ENCODE data around the gene ASCL1.

DNA sequence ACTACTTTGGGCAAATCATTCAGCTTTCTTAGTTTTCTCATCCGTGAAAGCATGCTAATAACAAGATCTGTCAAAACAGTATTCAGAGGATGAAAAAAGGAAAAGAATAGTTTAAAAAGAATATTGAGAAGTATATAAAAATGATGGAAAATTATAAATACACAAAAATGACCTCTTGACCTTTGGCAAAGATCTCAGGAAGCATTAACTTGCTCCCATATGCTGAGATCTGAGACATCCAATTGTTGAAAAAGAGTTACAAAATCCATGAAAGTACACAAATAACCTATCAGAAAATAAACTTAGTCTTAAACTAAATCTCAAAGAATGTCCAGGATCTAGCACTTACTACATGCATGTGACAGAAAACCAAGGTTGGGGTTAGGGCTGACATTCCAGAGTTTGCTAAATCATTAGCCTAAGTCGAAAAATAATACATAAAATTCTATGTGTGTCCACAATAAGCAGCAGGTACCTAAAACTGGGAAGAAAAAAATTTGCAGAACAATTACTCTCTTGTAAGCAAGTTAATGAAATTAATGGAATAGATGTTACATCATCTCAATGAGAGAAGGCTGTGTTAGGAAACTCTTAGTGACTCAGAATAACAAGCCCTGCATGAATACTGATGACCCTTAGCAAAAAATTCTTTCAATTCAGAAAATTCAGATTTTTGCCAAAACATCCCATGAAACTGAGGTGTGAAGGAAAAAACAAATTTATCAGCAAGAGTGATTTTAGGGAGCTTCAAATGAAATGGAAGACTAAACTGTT lies 43.8 kb upstream of the ASCL1 start:
- TF ChIP-seq, protein P1, sequence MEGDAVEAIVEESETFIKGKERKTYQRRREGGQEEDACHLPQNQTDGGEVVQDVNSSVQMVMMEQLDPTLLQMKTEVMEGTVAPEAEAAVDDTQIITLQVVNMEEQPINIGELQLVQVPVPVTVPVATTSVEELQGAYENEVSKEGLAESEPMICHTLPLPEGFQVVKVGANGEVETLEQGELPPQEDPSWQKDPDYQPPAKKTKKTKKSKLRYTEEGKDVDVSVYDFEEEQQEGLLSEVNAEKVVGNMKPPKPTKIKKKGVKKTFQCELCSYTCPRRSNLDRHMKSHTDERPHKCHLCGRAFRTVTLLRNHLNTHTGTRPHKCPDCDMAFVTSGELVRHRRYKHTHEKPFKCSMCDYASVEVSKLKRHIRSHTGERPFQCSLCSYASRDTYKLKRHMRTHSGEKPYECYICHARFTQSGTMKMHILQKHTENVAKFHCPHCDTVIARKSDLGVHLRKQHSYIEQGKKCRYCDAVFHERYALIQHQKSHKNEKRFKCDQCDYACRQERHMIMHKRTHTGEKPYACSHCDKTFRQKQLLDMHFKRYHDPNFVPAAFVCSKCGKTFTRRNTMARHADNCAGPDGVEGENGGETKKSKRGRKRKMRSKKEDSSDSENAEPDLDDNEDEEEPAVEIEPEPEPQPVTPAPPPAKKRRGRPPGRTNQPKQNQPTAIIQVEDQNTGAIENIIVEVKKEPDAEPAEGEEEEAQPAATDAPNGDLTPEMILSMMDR (conservative IDR thresholded peaks at IDR 0.05; ENCODE audit: low read depth, low read length): no peak
- TF ChIP-seq EZH2 (IDR thresholded peaks at IDR 0.05; ENCODE audit: borderline replicate concordance, low read depth, low read length, poor library complexity, severe bottlenecking): no peak
